IPS-18a (cell line): ENCODE data around the gene ZBTB7C.

ENCODE experiments used
- H3K27ac ChIP-seq: one replicate; pipeline ENCODE4 v1.5.1; 2013; ENCODE audit warnings: low read length
- H3K27me3 ChIP-seq: one replicate; pipeline ENCODE4 v1.6.1; 2013; ENCODE audit warnings: mild to moderate bottlenecking, low read length; ENCODE audit not compliant: control insufficient read depth, insufficient read depth
- H3K36me3 ChIP-seq: one replicate; pipeline ENCODE4 v1.6.1; 2013; ENCODE audit warnings: low read depth, low read length; ENCODE audit not compliant: control insufficient read depth
- H3K4me1 ChIP-seq: one replicate; pipeline ENCODE4 v1.6.1; 2013; ENCODE audit warnings: low read depth, low read length; ENCODE audit not compliant: control insufficient read depth
- H3K4me3 ChIP-seq: one replicate; pipeline ENCODE4 v1.5.1; 2013; ENCODE audit warnings: low read length
- H3K9ac ChIP-seq: one replicate; pipeline ENCODE4 v1.6.1; 2013; ENCODE audit warnings: mild to moderate bottlenecking, low read length, moderate library complexity
- H3K9me3 ChIP-seq: one replicate; pipeline ENCODE4 v1.6.1; 2013; ENCODE audit warnings: low read depth, low read length; ENCODE audit not compliant: control insufficient read depth

ZBTB7C gene

DNA sequence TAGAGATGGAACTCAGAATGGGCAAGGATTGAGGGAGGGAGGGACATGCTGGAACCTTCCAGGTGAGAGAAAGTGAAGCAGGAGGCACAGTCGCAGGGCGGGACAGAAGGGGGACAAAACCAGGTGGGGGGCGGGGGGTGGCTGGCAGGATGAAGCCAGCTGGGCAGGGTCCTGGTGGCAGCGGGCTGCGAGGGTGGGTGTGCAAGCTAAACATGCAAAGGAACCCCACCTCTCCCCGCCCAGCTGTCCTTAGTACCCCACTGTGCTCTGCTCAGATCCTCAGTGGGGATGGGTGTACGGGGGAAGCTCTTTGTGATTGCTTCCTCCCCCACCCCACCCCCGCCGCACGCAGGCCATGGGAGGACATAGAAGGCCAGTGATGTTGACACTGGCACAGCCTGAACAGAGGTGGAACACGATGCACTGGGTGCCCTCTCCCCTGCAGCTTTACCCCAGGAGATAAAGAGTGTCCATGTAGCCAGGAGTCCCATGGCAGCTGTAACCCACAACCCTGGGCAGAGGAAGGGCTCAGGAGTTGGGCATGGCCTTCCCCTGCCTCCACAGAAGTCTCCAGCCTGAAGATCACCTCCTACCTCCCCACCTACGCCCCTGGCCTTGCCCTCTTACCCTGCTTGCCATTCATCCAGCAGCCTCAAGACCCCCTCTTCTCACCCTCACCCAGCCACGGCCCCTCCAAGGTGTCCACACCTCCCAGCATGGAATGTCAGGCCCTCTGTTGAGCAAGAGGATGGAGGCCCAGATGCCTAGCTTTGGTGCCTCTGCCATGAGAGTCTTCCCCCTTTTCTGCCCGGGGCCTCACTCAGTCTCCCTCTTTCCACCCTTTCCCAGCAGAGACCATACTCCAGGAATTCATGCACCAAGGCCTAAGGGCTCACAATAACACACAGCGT lies 206.6 kb downstream of the ZBTB7C start:
- Histone ChIP-seq H3K27me3 (no peaks in the 10 kb centered on the region), H3K9me3 (no peaks in the 10 kb centered on the region), H3K9ac (no peak overlapping the region), H3K36me3 (no peaks in the 10 kb centered on the region), H3K27ac (no peak overlapping the region), H3K4me3 (no peak overlapping the region), H3K4me1 (no peaks in the 10 kb centered on the region)

GRCh38 chr18:48202006-48202348 lies 207.2 kb downstream of the ZBTB7C start:
- Histone ChIP-seq H3K4me3 (no peak overlapping the region), H3K4me1 (no peaks in the 10 kb centered on the region), H3K36me3 (no peaks in the 10 kb centered on the region), H3K9ac (no peak overlapping the region), H3K27me3 (no peaks in the 10 kb centered on the region), H3K27ac (no peak overlapping the region), H3K9me3 (no peaks in the 10 kb centered on the region)

DNA sequence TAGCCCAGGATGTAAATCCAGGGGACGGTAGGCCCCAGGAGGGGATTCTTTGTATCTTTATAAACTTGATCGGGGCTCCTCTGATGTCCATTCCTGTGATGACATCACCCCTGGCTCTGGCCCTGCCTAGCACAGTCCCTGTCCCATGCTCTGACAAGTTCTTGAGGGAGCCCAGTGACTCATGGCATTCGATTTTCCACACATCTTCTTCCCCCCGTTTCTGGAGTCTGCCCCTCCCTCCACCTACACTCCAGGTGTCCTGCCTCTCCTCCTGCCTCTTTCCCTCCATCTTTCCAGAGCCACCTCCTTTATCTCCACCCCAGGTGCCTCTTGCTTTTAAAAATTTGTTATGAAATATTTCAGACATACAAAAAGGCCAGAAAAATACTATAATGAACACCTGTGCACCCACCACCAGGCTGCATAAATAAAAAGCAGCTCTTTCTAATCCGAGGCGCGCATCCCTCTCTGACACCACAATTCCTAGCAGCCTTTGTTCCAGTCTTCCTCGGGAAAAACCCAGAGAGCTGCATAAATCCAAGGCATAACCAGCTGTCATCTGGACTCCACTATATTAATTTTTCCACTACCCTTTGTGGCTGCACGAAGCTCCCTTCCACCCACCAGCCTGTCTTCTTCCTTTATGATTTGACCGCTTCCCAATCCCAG lies 207.7 kb downstream of the ZBTB7C start:
- no peaks in the 10 kb centered on the region for H3K9me3 ChIP-seq
- no peak overlapping the region for H3K27ac ChIP-seq
- no peaks in the 10 kb centered on the region for H3K36me3 ChIP-seq
- H3K27me3 ChIP-seq = no peaks in the 10 kb centered on the region
- no peak overlapping the region for H3K9ac ChIP-seq
- H3K4me3 ChIP-seq = no peak overlapping the region
- no peaks in the 10 kb centered on the region for H3K4me1 ChIP-seq

DNA sequence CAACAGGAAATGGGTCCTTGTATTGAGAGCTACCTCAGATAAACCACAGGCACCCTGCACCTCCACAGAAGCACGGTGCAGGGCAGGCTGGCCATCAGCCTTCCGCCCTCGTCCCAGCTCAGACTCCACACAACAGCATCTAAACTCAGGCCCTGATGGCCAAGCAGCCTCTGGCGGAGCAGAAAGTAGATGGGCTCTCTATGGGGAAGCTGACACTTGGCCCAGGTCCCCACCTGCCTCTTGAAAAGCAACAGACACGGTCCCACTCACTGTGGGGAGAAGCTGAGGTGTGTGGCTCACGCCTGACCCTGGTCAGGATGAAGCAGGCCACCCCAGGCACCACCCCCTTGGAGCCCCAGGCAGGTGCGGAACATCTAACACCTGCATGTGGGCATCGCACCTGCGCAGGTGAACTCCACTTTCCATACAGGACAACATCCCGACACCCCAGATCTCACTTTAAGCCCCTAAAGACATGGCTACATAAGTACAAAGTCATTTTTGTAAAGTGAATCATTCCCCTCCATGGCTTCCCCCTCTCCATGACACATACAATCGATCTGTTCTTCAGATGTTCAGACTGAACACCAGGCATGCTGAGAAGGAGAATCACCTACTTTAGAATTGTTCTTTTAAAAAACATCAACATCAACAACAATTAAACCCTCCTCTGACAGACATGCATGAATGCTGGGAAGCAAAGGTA lies 208.4 kb downstream of the ZBTB7C start:
- Histone ChIP-seq H3K9me3 (no peaks in the 10 kb centered on the region), H3K27ac (no peak overlapping the region), H3K4me1 (no peaks in the 10 kb centered on the region), H3K27me3 (no peaks in the 10 kb centered on the region), H3K4me3 (no peak overlapping the region), H3K36me3 (no peaks in the 10 kb centered on the region), H3K9ac (no peak overlapping the region)

- Histone ChIP-seq H3K27me3 (no peaks in the 10 kb centered on the region), H3K9ac (no peak overlapping the region), H3K27ac (no peak overlapping the region), H3K4me1 (no peaks in the 10 kb centered on the region), H3K9me3 (no peaks in the 10 kb centered on the region), H3K4me3 (no peak overlapping the region), H3K36me3 (no peaks in the 10 kb centered on the region)
Observed at GRCh38 chr18:48199399-48199798, 209.8 kb downstream of the ZBTB7C start.

- no peaks in the 10 kb centered on the region for H3K4me1 ChIP-seq
- H3K9ac ChIP-seq = no peak overlapping the region
- no peaks in the 10 kb centered on the region for H3K36me3 ChIP-seq
- H3K27me3 ChIP-seq = no peaks in the 10 kb centered on the region
- no peak overlapping the region for H3K4me3 ChIP-seq
- no peaks in the 10 kb centered on the region for H3K9me3 ChIP-seq
- H3K27ac ChIP-seq = no peak overlapping the region
Observed at GRCh38 chr18:48197819-48198218, 211.4 kb downstream of the ZBTB7C start.

GRCh38 chr18:48195787-48196186 lies 213.4 kb downstream of the ZBTB7C start:
- H3K9ac ChIP-seq = no peak overlapping the region
- H3K36me3 ChIP-seq = no peaks in the 10 kb centered on the region
- no peaks in the 10 kb centered on the region for H3K27me3 ChIP-seq
- H3K9me3 ChIP-seq = no peaks in the 10 kb centered on the region
- peaks cover 3% of the 10 kb centered on the region for H3K4me1 ChIP-seq
- H3K27ac ChIP-seq = no peak overlapping the region
- H3K4me3 ChIP-seq = no peak overlapping the region

- Histone ChIP-seq H3K9me3 (no peaks in the 10 kb centered on the region), H3K36me3 (no peaks in the 10 kb centered on the region), H3K27me3 (no peaks in the 10 kb centered on the region), H3K4me3 (no peak overlapping the region), H3K9ac (no peak overlapping the region), H3K27ac (no peak overlapping the region), H3K4me1 (peaks cover 3% of the 10 kb centered on the region)
Observed at GRCh38 chr18:48194591-48195181, 214.5 kb downstream of the ZBTB7C start.

DNA sequence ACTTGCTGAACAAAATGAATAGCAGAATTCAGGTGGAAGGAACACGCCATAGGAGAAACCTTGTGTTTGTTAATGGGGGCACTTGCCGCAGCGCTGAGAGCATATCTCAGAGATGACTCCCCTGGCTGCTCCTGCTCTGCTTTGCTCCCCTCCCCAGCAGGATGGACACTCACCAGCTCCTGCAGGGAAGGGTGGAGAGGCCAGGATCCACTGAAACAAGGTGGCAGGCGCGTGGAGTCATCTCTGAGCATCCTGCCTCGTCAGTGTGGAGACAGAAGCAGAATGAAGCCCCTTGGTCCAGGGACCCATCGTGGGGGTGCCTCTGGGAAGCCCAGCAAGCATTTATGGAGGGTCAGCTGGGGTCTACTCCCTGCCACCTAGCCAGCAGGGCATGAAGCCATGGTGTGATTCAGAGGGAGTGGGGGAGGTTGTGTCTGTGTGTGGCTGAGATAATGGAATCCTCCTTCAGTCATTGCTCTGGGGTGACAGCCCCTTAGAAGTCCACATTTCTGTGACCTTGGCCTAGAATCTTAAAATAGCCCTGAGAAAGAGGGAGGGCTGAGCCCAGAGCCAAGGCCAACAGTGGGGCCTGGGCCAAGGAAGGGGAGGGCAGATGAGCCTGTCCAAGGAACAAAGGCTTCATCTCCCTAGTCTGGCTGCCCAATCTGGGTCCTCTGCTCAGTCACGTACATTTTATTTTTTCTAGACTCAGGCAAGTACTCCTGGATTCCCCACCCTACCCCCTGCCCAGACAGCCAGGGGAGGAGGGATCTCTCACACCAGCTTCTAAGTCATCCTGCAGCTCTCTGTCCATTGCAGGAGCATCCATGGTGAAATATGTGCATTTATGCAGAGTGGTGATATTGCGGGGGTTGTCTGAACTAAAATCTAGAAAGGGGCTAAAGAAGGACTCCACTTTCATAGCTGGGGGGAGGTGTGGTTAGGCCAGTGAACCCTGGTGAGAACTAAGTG lies 215.4 kb downstream of the ZBTB7C start:
- Histone ChIP-seq H3K4me3 (no peak overlapping the region), H3K36me3 (no peaks in the 10 kb centered on the region), H3K27ac (no peak overlapping the region), H3K27me3 (no peaks in the 10 kb centered on the region), H3K4me1 (peaks cover 3% of the 10 kb centered on the region), H3K9me3 (no peaks in the 10 kb centered on the region), H3K9ac (no peak overlapping the region)

GRCh38 chr18:48192542-48192941 lies 216.6 kb downstream of the ZBTB7C start:
- Histone ChIP-seq H3K27ac (no peak overlapping the region), H3K9ac (no peak overlapping the region)

More at GRCh38 chr18:48192542-48192941, 216.6 kb downstream of the ZBTB7C start:
- Histone ChIP-seq H3K4me3 (no peak overlapping the region), H3K36me3 (no peaks in the 10 kb centered on the region), H3K4me1 (peaks cover 3% of the 10 kb centered on the region), H3K27me3 (no peaks in the 10 kb centered on the region), H3K9me3 (no peaks in the 10 kb centered on the region)
